Coronary artery (tissue), 2 donors: ENCODE measurements around the gene CD300A.
"Not testable (repeated sequence)": the region's sequence is repeated elsewhere in the genome, so short reads cannot be mapped to it uniquely, and the experiment has no call there.

Source experiments
- DNase-seq: peaks from one replicate; pipeline ENCODE4 v3.0.0-alpha.2; 2017; ENCODE audit warnings: low spot score
- H3K27ac ChIP-seq, 2 donors: fragments of 200-600 bp; sonication (generic); one replicate each; pipeline ENCODE4 v1.5.1; 2016 to 2019
- H3K4me3 ChIP-seq: fragments of 200-600 bp; sonication (generic); 2 replicates; pipeline ENCODE4 v1.5.1; 2016; ENCODE audit warnings: mild to moderate bottlenecking, moderate library complexity
- CTCF ChIP-seq: fragments of 200-600 bp; sonication (generic); IDR thresholded peaks from one replicate; pipeline ENCODE4 v1.5.1; 2019; ENCODE audit warnings: antibody characterized with exemption

CD300A gene

DNA sequence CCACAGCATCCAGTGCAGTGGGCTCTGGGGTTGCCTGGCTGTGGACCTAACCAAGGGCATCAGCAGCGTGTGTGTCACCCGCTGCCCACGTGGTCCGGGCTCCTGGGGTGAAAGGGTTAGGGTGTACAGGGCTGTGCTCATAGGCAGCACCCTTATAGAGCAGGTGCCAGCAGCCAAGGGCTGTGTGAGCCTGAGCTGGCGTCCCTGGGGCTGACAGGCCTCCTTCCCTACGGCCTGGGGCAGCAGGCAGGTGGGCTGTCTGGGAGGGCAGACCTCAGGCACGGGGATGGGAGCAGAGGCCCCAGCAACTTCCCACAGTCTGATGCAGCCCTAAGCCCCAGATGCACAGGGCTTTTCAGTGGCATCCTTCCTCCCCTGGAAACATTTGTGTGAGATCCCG lies 13.9 kb downstream of the CD300A start:
- H3K4me3 ChIP-seq, result no peak overlapping the region
- DNase-seq, result no peak
- TF ChIP-seq CTCF, result no peak
- H3K27ac ChIP-seq, result no peak overlapping the region

DNA sequence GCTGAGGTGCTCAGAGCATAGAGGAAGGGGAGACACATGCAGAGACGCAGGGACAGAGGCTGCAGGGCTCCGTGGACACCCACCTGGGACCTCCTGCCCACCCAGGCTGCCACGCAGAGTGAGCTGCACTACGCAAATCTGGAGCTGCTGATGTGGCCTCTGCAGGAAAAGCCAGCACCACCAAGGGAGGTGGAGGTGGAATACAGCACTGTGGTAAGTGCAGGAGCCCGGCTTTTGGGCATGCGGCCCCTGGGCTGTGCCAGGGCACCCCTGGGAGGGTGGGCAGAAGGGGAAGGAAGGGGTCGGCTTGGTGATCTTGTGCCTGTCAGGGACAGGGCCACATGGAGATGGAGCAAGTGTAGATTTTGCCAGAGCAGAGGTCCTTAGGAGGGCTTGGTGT lies 15.2 kb downstream of the CD300A start:
- no peak for TF ChIP-seq CTCF
- Histone ChIP-seq H3K27ac (no peak overlapping the region), H3K4me3 (no peak overlapping the region)
- no peak for DNase-seq

- TF ChIP-seq CTCF, result no peak
- H3K4me3 ChIP-seq, result no peak overlapping the region
- DNase-seq, result no peak
- H3K27ac ChIP-seq, result no peak overlapping the region
Measured at GRCh38 chr17:74484066-74484465, 17.6 kb downstream of the CD300A start.

GRCh38 chr17:74485022-74485743 lies 18.7 kb downstream of the CD300A start:
- peak; percentile 31 for DNase-seq
- Histone ChIP-seq H3K4me3 (no peak overlapping the region), H3K27ac (no peak overlapping the region)
- TF ChIP-seq CTCF, result no peak

DNA sequence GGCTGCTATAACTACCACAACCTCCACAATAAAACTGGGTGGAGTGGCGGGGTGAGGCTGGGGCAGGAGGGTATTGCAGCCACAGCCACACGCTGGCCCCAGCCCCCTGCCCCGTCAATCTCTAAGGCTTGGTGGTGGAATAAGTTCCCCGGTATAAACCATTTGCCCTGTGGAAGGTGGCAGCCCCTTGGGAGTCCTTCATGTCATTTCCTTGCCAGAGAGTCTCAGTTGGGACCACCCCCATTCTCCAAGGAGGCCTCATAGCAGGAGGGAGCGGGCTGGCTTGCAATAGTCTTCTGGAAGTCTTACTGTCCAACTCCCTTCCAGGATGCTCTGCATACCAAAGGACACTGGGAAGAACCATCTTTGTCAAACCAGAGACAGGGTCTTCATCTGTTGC lies 19.4 kb downstream of the CD300A start:
- DNase-seq, result peak; percentile 56
- TF ChIP-seq CTCF, result no peak
- Histone ChIP-seq H3K4me3 (no peak overlapping the region), H3K27ac (no peak overlapping the region)

- peak; percentile 28 for DNase-seq
- not testable (repeated sequence) for H3K4me3 ChIP-seq, H3K27ac ChIP-seq
Measured at GRCh38 chr17:74488276-74488675, 21.8 kb downstream of the CD300A start.

- DNase-seq, result peak; percentile 49
- TF ChIP-seq CTCF, result no peak
- Histone ChIP-seq H3K4me3 (no peak overlapping the region), H3K27ac (no peak overlapping the region)
Measured at GRCh38 chr17:74490716-74491115, 24.3 kb downstream of the CD300A start.

DNA sequence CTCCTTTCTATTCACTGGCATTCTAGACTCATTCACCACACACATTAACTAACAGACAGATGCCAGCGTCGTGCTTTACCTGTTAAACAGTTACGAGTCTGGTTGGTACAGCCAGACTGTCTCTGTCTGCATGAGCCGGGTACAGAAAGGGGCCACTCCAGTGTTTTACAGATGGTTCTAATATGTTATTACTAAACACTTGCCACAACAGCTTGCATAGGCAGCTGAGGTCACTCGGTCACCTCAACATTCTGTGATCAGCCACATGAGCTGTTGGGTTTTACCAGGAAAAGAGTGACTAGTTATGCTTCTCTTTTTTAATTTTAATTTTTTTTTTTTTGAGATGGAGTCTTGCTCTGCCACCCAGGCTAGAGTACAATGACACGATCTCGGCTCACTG lies 25.2 kb downstream of the CD300A start:
- Histone ChIP-seq H3K27ac (no peak overlapping the region), H3K4me3 (no peak overlapping the region)
- peak; percentile 11 for DNase-seq
- no peak for TF ChIP-seq CTCF
